HG03565 (cell line): Measurements from ENCODE around the gene NSMF.

Source experiments
- ATAC-seq: cut with Tn5 transposase; IDR thresholded peaks from one replicate; pipeline ENCODE4 v1.9.1; 2021; ENCODE audit warnings: mild to moderate bottlenecking, moderate library complexity; ENCODE audit not compliant: unreplicated experiment

Gene NSMF

GRCh38 chr9:137459152-137459600, at the start of gene NSMF:
TSS of gene NSMF (minus strand) at chr9:137459334. CDS start at chr9:137459102, 232 bp downstream.
- peak; percentile 47 for ATAC-seq

GRCh38 chr9:137506702-137507171, 47.6 kb upstream of the NSMF start:
- ATAC-seq = no peak

- no peak for ATAC-seq
Measured at GRCh38 chr9:137506274-137506673, 47.1 kb upstream of the NSMF start.

GRCh38 chr9:137505421-137506140, 46.4 kb upstream of the NSMF start:
- no peak for ATAC-seq

GRCh38 chr9:137504432-137504777, 45.3 kb upstream of the NSMF start:
- ATAC-seq = no peak

GRCh38 chr9:137502008-137502911, 43.1 kb upstream of the NSMF start:
- no peak for ATAC-seq

GRCh38 chr9:137501457-137501856, 42.3 kb upstream of the NSMF start:
- ATAC-seq = no peak

- ATAC-seq = no peak
Measured at GRCh38 chr9:137500666-137501397, 41.7 kb upstream of the NSMF start.

- ATAC-seq = no peak
Measured at GRCh38 chr9:137499858-137500661, 40.9 kb upstream of the NSMF start.

- no peak for ATAC-seq
Measured at GRCh38 chr9:137499416-137499815, 40.3 kb upstream of the NSMF start.

GRCh38 chr9:137498720-137499150, 39.6 kb upstream of the NSMF start:
- no peak for ATAC-seq

GRCh38 chr9:137497921-137498719, 39.0 kb upstream of the NSMF start:
- ATAC-seq = no peak

GRCh38 chr9:137496601-137497375, 37.7 kb upstream of the NSMF start:
- ATAC-seq = no peak

GRCh38 chr9:137494550-137495351, 35.6 kb upstream of the NSMF start:
- no peak for ATAC-seq

- no peak for ATAC-seq
Measured at GRCh38 chr9:137494104-137494544, 35.0 kb upstream of the NSMF start.

- ATAC-seq = no peak
Measured at GRCh38 chr9:137493364-137494103, 34.4 kb upstream of the NSMF start.
